8988T (cell line): ENCODE results near the gene DPM2.

Experiments
- DNase-seq: peaks from one replicate; pipeline ENCODE4 v3.0.0; 2011

The DPM2 gene

GRCh38 chr9:127937388-127938297 lies at the start of gene DPM2:
Gene DPM2 (minus strand): TSS chr9:127937854. CDS start chr9:127937820, 34 bp downstream.
- peak; percentile 96 for DNase-seq

GRCh38 chr9:127987103-127987614 lies 49.5 kb upstream of the DPM2 start:
- DNase-seq = no peak

GRCh38 chr9:127985011-127985410 lies 47.4 kb upstream of the DPM2 start:
- DNase-seq = no peak

GRCh38 chr9:127983847-127984289 lies 46.2 kb upstream of the DPM2 start:
- DNase-seq = no peak

- no peak for DNase-seq
Observed at GRCh38 chr9:127982912-127983311, 45.3 kb upstream of the DPM2 start.

GRCh38 chr9:127981559-127982121 lies 44.0 kb upstream of the DPM2 start:
- DNase-seq = no peak

- DNase-seq = peak; percentile 90
Observed at GRCh38 chr9:127980706-127981558, 43.3 kb upstream of the DPM2 start, which contains the start of gene EEIG1. Gene EEIG1 (minus strand): TSS chr9:127980989. CDS start chr9:127980137, 852 bp downstream.

GRCh38 chr9:127980060-127980705 lies 42.5 kb upstream of the DPM2 start:
- DNase-seq = no peak

GRCh38 chr9:127979333-127980059 lies 41.8 kb upstream of the DPM2 start:
- DNase-seq = no peak

GRCh38 chr9:127979015-127979332 lies 41.3 kb upstream of the DPM2 start:
- no peak for DNase-seq

GRCh38 chr9:127977884-127978647 lies 40.4 kb upstream of the DPM2 start:
- peak; percentile 68 for DNase-seq

GRCh38 chr9:127977009-127977883 lies 39.6 kb upstream of the DPM2 start:
- peak; percentile 6 for DNase-seq

- no peak for DNase-seq
Observed at GRCh38 chr9:127976498-127976897, 38.8 kb upstream of the DPM2 start.

- DNase-seq = no peak
Observed at GRCh38 chr9:127975376-127976315, 38.0 kb upstream of the DPM2 start.

- no peak for DNase-seq
Observed at GRCh38 chr9:127974769-127975261, 37.2 kb upstream of the DPM2 start.

GRCh38 chr9:127974001-127974768 lies 36.5 kb upstream of the DPM2 start:
- no peak for DNase-seq

GRCh38 chr9:127973169-127974000 lies 35.7 kb upstream of the DPM2 start:
- DNase-seq = no peak
